ENCODE results near the gene FAM149B1.

The FAM149B1 gene

DNA sequence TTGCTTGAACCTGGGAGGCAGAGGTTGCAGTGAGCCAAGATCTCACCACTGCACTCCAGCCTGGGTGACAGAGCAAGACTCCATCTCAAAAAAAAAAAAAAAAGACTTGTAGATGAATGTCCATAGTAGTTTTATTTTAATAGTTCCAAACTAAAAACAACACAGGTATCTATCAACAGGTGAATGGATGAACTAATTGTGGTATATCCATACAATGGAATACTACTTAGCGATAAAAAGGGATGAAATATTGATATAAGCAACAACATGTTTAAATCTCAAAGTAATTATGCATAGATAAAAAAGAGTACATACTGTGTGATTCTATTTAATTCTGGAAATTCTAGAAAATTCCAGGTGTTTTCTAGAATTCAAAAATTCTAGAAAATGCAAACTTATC is 122.0 kb downstream of the FAM149B1 start:
- DNase-seq = no peak

DNA sequence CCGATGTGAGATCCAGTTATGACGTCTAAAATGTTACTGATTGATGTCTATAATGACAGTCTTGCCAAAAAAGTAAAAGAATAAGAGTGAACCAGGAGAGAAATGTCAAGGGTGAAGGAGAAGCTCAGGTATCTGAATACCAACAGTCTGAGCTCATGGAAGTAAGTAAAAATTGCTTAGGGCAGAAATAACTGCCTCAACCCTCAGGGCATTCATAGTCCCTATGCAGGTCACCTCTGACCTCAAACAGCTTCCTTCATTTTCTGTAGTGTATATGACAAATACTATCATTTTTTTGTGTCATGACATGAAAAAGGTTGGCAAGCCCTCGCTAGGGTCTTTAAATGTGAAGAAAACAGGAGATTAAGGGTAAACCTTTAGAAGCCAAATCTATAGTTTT is 125.5 kb downstream of the FAM149B1 start:
- no peak for DNase-seq

Data from effector CD4-positive, alpha-beta T cell (primary cell).